D721Med (cell line): ENCODE data around the gene CLTCL1.

Experiments used
- DNase-seq: peaks from one replicate; pipeline ENCODE4 v3.0.0; 2011; ENCODE audit warnings: low spot score; ENCODE audit not compliant: insufficient read length
- FAIRE-seq: peaks from 2 replicates; lab custom pipeline; 2011; peaks lifted over from hg19 to GRCh38; lab: Jason Lieb, UNC
- TF ChIP-seq, protein P1 (sequence below): IDR thresholded peaks from 2 replicates; pipeline ENCODE4 v1.5.1; 2012; ENCODE audit warnings: mild to moderate bottlenecking, control low read depth; ENCODE audit not compliant: insufficient read depth; ENCODE audit errors: missing control alignments

CLTCL1 gene

DNA sequence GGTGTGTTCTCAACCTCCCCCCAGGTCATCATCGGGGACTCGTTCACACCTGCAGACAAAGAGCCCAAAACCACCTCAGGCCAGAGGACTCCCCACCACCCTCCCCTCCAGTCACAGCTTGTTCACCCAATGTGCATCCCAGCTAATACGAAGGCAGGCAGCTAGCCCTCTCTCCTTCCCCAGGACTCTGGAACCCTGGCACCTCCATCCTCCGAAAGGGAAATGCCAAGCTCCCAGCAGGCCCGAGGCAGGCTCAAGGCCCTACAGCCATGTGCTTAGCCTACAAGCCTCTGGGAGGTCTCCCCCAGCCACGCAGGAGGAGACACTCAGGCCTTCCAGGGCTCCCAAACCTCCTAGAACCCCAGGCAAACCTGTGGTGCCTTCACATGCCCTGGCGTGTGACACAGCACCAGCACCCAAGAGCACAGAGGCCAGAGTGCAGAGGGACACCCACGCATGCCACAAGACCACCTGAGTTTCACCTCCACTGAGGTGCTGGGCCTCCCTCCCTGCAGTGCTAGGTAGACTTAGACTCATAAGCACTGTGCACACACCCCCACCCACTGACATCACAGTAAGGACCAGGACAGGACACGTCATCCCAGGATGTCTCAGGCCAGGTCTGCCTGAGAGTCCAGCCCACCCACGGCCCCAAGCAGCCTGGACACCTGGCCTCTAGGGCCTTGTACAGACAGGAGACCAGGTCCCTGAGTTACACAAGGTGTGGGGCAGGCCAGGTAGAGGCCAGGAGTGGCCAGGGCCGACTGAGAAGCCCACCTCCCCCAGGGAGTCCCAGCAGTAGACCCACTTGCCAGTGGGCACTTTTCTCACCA, 153.9 kb downstream of the CLTCL1 start:
- FAIRE-seq (no peak), DNase-seq (no peak)
- TF ChIP-seq, protein P1, sequence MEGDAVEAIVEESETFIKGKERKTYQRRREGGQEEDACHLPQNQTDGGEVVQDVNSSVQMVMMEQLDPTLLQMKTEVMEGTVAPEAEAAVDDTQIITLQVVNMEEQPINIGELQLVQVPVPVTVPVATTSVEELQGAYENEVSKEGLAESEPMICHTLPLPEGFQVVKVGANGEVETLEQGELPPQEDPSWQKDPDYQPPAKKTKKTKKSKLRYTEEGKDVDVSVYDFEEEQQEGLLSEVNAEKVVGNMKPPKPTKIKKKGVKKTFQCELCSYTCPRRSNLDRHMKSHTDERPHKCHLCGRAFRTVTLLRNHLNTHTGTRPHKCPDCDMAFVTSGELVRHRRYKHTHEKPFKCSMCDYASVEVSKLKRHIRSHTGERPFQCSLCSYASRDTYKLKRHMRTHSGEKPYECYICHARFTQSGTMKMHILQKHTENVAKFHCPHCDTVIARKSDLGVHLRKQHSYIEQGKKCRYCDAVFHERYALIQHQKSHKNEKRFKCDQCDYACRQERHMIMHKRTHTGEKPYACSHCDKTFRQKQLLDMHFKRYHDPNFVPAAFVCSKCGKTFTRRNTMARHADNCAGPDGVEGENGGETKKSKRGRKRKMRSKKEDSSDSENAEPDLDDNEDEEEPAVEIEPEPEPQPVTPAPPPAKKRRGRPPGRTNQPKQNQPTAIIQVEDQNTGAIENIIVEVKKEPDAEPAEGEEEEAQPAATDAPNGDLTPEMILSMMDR, result no peak

DNA sequence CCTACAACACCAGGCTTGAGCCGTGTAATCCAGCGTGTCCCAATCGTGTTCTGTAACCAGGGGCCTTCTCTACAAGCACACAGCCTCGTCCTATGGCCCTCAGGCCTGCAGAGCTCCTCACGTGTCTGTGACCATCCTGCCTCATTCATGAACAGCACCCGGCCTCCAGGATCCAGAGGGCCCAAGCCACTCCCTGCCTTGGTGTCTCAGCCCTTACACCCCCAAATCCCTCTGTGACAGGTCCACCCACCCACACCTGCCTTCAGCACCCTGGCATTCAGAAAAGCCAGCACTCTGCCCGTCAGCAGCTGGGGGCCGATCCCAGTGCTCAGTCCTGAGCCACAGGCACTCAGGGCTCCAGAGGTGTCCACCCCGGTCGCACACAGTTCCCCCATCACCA, 154.6 kb downstream of the CLTCL1 start:
- TF ChIP-seq, protein P1, result no peak
- no peak for FAIRE-seq
- DNase-seq, result no peak

DNA sequence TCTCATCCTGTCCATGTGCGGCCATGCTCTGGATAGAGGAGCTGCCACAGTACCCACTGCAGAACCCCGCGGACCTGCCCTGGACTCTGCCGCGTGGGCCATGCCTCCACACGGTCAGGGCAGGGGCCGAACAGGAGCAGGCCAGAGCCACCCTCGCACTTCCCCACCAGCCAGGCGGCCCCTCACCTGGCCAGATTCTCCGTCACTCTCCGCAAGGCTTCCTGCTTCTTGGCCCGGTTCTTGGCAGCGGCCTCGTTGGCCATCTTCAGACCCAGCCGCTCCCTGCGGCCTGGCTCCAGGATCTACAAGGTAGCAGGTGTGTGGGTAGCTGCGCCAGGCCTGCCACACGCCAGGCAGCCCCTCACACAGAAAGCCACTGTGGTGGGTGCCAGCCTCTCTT, 156.6 kb downstream of the CLTCL1 start:
- DNase-seq (no peak), FAIRE-seq (no peak)
- TF ChIP-seq, protein P1, result no peak

DNA sequence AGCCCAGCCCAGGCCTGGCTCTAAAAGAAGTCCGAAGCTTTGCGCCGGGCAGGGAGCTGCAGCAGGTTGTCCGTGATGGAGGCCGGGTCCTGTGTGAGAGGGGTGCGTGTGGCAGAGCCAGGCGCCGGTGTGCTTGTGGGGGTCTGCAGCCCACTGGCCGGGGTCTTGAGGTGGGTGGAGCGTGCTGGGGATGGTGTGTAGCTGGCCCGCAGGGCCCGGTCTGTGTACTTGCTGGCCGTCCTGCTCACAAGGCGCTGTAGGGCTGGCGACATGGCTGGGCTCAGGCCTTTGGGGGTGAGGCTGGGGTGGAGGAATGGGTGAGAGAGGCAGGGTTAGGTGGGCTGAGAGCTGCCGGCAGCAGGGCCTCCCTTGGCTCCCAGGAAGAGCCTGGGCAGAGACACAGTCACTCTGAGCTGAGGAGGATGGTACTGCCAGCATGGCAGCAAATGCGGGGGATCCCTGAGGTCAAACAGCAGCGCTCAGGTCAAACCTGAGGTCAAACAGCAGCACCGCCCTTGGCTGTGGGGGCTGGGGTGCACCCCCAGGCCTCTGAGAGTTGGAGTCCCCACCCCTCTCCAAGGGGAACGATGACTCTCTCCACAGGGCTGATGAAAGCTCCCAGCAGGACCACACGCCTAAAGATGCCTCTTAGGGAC, 157.2 kb downstream of the CLTCL1 start:
- FAIRE-seq (no peak), DNase-seq (no peak)
- TF ChIP-seq, protein P1, result no peak

DNA sequence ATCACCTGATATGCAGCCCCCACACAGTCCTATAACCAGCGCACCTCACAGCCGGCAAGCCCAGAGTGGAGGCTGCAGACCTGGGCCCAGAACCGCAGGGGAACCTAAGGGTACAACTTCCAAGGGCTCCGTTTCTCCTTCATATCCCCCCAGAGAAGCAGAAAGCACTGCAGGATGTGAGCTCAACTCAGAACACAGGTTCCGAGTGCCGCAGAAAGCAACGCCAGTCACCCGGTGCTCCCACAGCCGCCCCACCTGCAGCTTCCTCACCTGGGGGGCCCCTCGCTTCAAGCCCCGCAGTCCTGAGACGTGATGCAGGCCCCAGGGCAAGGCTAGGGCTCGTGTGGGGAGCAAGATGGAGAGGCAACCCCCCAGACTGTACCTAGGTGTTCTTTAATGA, 158.0 kb downstream of the CLTCL1 start:
- DNase-seq (no peak), FAIRE-seq (no peak)
- TF ChIP-seq, protein P1, result no peak

DNA sequence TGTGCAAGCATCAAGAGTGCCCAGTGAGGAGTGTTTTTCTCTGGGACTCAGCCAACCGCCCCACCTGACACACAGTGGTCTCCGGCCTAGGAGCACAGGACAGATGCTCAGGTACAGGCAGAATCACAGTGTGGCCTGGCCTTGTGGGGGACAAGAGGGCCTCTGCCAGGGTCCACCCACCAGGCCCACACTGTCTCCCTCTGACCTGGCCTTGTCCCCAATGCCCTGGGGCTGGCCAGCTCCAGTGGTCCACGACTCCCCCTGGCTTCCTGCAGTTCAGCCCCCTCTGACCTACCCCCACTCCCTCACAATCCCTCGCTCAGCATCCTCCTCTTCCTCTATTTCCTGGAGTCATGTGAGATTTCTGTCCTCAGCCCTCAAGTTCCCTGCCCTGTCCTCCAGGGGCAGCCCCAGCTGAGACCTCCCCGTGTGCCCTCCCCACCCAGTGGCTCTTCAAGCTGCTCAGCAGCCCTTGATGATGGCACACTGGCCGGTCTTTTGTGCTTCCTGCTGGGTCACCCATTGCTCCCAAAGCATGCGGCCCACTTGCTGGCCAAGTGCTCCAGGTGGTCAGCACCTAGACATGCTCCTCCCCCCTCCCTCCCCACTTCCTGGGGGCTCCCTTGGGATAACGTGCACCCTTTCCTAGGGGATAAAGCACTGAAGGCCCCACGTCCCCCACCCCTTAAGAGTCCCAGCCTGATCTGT, 158.7 kb downstream of the CLTCL1 start:
- FAIRE-seq (no peak), DNase-seq (no peak)
- TF ChIP-seq, protein P1, result no peak

DNA sequence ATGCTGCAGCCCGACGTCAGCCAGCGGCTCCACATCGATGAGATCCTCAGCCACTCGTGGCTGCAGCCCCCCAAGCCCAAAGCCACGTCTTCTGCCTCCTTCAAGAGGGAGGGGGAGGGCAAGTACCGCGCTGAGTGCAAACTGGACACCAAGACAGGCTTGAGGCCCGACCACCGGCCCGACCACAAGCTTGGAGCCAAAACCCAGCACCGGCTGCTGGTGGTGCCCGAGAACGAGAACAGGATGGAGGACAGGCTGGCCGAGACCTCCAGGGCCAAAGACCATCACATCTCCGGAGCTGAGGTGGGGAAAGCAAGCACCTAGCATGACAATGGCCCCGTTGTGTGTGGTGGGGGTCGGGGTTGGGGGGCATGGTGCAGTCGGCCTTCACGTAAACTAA, 159.4 kb downstream of the CLTCL1 start:
- no peak for DNase-seq
- TF ChIP-seq, protein P1, result no peak
- FAIRE-seq, result no peak
